Stimulated activated naive CD4-positive, alpha-beta T cell (primary cell): ENCODE measurements around the gene CYP19A1.
"Not testable (repeated sequence)": the region's sequence is repeated elsewhere in the genome, so short reads cannot be mapped to it uniquely, and the experiment has no call there.

Experiments used
- DNase-seq, 6 experiments: peaks; one replicate each; lab custom pipeline; 2025; lab: John Stamatoyannopoulos, UW

Gene CYP19A1

GRCh38 chr15:51205050-51205975 lies 133.1 kb downstream of the CYP19A1 start:
- no peak for DNase-seq

- DNase-seq: no peak
Observed at GRCh38 chr15:51203797-51204196, 134.6 kb downstream of the CYP19A1 start.

- no peak for DNase-seq
Observed at GRCh38 chr15:51202783-51203182, 135.6 kb downstream of the CYP19A1 start.

- no peak for DNase-seq
Observed at GRCh38 chr15:51201581-51201980, 136.8 kb downstream of the CYP19A1 start.

- no peak for DNase-seq
Observed at GRCh38 chr15:51200792-51201191, 137.6 kb downstream of the CYP19A1 start.

GRCh38 chr15:51199541-51199940 lies 138.9 kb downstream of the CYP19A1 start:
- no peak for DNase-seq

- DNase-seq: no peak
Observed at GRCh38 chr15:51198701-51199232, 139.6 kb downstream of the CYP19A1 start.

- no peak for DNase-seq
Observed at GRCh38 chr15:51195459-51195858, 142.9 kb downstream of the CYP19A1 start.

GRCh38 chr15:51193979-51194378 lies 144.4 kb downstream of the CYP19A1 start:
- DNase-seq: no peak

- no peak for DNase-seq
Observed at GRCh38 chr15:51193526-51193925, 144.9 kb downstream of the CYP19A1 start.

GRCh38 chr15:51192521-51193280 lies 145.7 kb downstream of the CYP19A1 start:
- peak in 5 of 6 experiments; percentile 15 to 55 (median 24) for DNase-seq

- no peak for DNase-seq
Observed at GRCh38 chr15:51191766-51192165, 146.6 kb downstream of the CYP19A1 start.

- DNase-seq: no peak
Observed at GRCh38 chr15:51191072-51191670, 147.2 kb downstream of the CYP19A1 start.

GRCh38 chr15:51190424-51191068 lies 147.8 kb downstream of the CYP19A1 start:
- no peak for DNase-seq

GRCh38 chr15:51189669-51190385 lies 148.6 kb downstream of the CYP19A1 start:
- DNase-seq: no peak

- not testable (repeated sequence) for DNase-seq
Observed at GRCh38 chr15:51188791-51189190, 149.6 kb downstream of the CYP19A1 start.

GRCh38 chr15:51186891-51187290 lies 151.5 kb downstream of the CYP19A1 start:
- no peak for DNase-seq

- DNase-seq: no peak
Observed at GRCh38 chr15:51186181-51186705, 152.2 kb downstream of the CYP19A1 start.

- DNase-seq: no peak
Observed at GRCh38 chr15:51185213-51186159, 152.9 kb downstream of the CYP19A1 start.

GRCh38 chr15:51184627-51185026 lies 153.8 kb downstream of the CYP19A1 start:
- no peak for DNase-seq
